ENCODE measurements around the gene SGIP1. TPM values are rescaled to one million over a fixed set of nuclear protein-coding genes. Genes with fewer than 3 reads are reported as not detected.

SGIP1 gene
- total RNA-seq, 1 donor from 2014 or later = 32.8 TPM

DNA sequence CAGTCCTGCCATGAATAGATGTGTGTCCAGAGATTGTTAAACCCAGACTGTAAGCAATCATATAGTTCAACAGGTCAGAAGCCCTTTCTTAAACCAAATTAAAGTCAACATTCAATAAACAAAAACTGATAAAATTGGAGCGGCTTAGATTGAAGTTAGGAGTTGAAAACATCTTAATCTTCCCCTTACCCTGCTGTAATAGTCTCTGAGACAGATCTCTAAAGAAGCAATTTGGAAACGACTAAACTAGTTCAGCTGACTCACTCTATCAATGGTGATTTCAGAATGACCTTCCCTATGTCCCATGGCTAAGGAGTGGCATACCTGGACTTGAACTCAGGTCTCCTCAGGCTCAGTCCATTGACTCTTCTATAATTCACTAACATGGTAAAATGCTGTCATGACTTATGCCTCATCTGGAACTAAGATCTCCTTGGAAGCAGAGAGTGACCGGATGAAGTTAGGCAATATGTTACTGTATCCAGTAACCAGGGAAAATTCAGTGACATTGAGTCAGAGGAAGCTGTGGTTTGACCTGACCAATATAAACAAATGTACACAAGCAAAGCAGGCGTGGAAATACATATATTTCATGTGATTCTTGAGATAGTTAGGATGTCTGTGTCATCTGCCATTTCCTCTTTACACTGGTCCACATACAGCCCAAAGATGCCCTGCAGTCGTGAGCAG, 30.1 kb downstream of the SGIP1 start:
- no peak for TF ChIP-seq CTCF (IDR thresholded peaks at IDR 0.05; ENCODE audit: unreplicated experiment)
- H3K36me3 Mint-ChIP-seq (ENCODE audit: low read depth, unreplicated experiment) = no peaks in the 10 kb centered on the region
- H3K27me3 Mint-ChIP-seq (ENCODE audit: unreplicated experiment) = no peaks in the 10 kb centered on the region
- DNase-seq (ENCODE audit: low spot score) = no peak
- no peaks in the 10 kb centered on the region for H3K9me3 Mint-ChIP-seq (ENCODE audit: unreplicated experiment)
- peak overlapping the region; percentile 34 for H3K27ac Mint-ChIP-seq (ENCODE audit: unreplicated experiment)
- peaks cover 23% of the 10 kb centered on the region for H3K4me1 Mint-ChIP-seq (ENCODE audit: unreplicated experiment)
- H3K4me3 Mint-ChIP-seq (ENCODE audit: unreplicated experiment) = no peak overlapping the region

GRCh38 chr1:66570196-66570595, 36.2 kb downstream of the SGIP1 start:
- no peak for DNase-seq (ENCODE audit: low spot score)
- Mint-ChIP-seq H3K27ac (ENCODE audit: unreplicated experiment) (no peak overlapping the region), H3K9me3 (ENCODE audit: unreplicated experiment) (no peaks in the 10 kb centered on the region), H3K36me3 (ENCODE audit: low read depth, unreplicated experiment) (no peaks in the 10 kb centered on the region), H3K4me1 (ENCODE audit: unreplicated experiment) (no peaks in the 10 kb centered on the region), H3K27me3 (ENCODE audit: unreplicated experiment) (peaks cover 1% of the 10 kb centered on the region), H3K4me3 (ENCODE audit: unreplicated experiment) (no peak overlapping the region)
- no peak for TF ChIP-seq CTCF (IDR thresholded peaks at IDR 0.05; ENCODE audit: unreplicated experiment)

- Mint-ChIP-seq H3K36me3 (ENCODE audit: low read depth, unreplicated experiment) (no peaks in the 10 kb centered on the region), H3K4me3 (ENCODE audit: unreplicated experiment) (no peak overlapping the region), H3K27ac (ENCODE audit: unreplicated experiment) (no peak overlapping the region), H3K4me1 (ENCODE audit: unreplicated experiment) (peaks cover 2% of the 10 kb centered on the region), H3K9me3 (ENCODE audit: unreplicated experiment) (no peaks in the 10 kb centered on the region), H3K27me3 (ENCODE audit: unreplicated experiment) (peaks cover 1% of the 10 kb centered on the region)
- no peak for DNase-seq (ENCODE audit: low spot score)
- no peak for TF ChIP-seq CTCF (IDR thresholded peaks at IDR 0.05; ENCODE audit: unreplicated experiment)
Observed at GRCh38 chr1:66571789-66572188, 37.8 kb downstream of the SGIP1 start.

GRCh38 chr1:66575739-66576138, 41.8 kb downstream of the SGIP1 start:
- Mint-ChIP-seq H3K27me3 (ENCODE audit: unreplicated experiment) (no peaks in the 10 kb centered on the region), H3K27ac (ENCODE audit: unreplicated experiment) (no peak overlapping the region), H3K36me3 (ENCODE audit: low read depth, unreplicated experiment) (no peaks in the 10 kb centered on the region), H3K4me3 (ENCODE audit: unreplicated experiment) (no peak overlapping the region), H3K9me3 (ENCODE audit: unreplicated experiment) (no peaks in the 10 kb centered on the region), H3K4me1 (ENCODE audit: unreplicated experiment) (peaks cover 2% of the 10 kb centered on the region)
- no peak for TF ChIP-seq CTCF (IDR thresholded peaks at IDR 0.05; ENCODE audit: unreplicated experiment)
- no peak for DNase-seq (ENCODE audit: low spot score)

DNA sequence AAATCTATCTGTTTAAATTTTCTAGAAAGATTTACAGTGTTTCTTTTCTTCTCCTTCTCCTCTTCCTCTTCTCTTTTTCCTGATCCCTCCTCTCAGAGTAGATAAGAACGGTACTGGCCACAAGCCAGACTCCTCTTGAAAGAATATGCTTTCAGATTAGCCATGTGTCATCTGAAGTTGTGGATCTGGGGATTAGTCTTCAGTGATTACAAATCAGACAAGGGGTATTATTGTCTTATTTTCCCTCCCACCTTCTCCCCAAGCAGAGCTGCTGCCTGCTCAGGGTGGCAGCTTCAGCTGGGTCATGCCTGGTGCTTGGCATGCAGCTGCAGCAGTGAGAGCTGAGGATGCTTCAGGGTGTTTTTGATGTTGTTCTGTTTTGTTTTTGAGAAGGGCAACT, 42.7 kb downstream of the SGIP1 start:
- no peak for TF ChIP-seq CTCF (IDR thresholded peaks at IDR 0.05; ENCODE audit: unreplicated experiment)
- DNase-seq (ENCODE audit: low spot score) = no peak
- Mint-ChIP-seq H3K4me3 (ENCODE audit: unreplicated experiment) (no peak overlapping the region), H3K36me3 (ENCODE audit: low read depth, unreplicated experiment) (no peaks in the 10 kb centered on the region), H3K9me3 (ENCODE audit: unreplicated experiment) (no peaks in the 10 kb centered on the region), H3K4me1 (ENCODE audit: unreplicated experiment) (peaks cover 2% of the 10 kb centered on the region), H3K27ac (ENCODE audit: unreplicated experiment) (no peak overlapping the region), H3K27me3 (ENCODE audit: unreplicated experiment) (no peaks in the 10 kb centered on the region)

Measured in endothelial cell (in vitro differentiated cells).